ENCODE results near the gene EXOC2.
A peak's percentile ranks its signal among the peaks of the same experiment; 100 is the strongest.

EXOC2 gene

GRCh38 chr6:518218-518617, 174.7 kb downstream of the EXOC2 start:
- no peak for DNase-seq

GRCh38 chr6:516213-516612, 176.7 kb downstream of the EXOC2 start:
- no peak for DNase-seq

GRCh38 chr6:515267-515666, 177.7 kb downstream of the EXOC2 start:
- no peak for DNase-seq

- DNase-seq = no peak
Measured at GRCh38 chr6:514396-514978, 178.5 kb downstream of the EXOC2 start.

- DNase-seq = no peak
Measured at GRCh38 chr6:513961-514360, 179.0 kb downstream of the EXOC2 start.

- DNase-seq = no peak
Measured at GRCh38 chr6:513058-513457, 179.9 kb downstream of the EXOC2 start.

GRCh38 chr6:511488-512137, 181.3 kb downstream of the EXOC2 start:
- no peak for DNase-seq

- no peak for DNase-seq
Measured at GRCh38 chr6:509676-510075, 183.3 kb downstream of the EXOC2 start.

- no peak for DNase-seq
Measured at GRCh38 chr6:508614-509013, 184.3 kb downstream of the EXOC2 start.

- no peak for DNase-seq
Measured at GRCh38 chr6:508006-508405, 184.9 kb downstream of the EXOC2 start.

GRCh38 chr6:506920-507622, 185.9 kb downstream of the EXOC2 start:
- no peak for DNase-seq

- peak; percentile 72 to 80 for DNase-seq
Measured at GRCh38 chr6:506508-506907, 186.4 kb downstream of the EXOC2 start.

- no peak for DNase-seq
Measured at GRCh38 chr6:505374-505773, 187.6 kb downstream of the EXOC2 start.

- no peak for DNase-seq
Measured at GRCh38 chr6:504446-504980, 188.4 kb downstream of the EXOC2 start.

GRCh38 chr6:503610-504362, 189.2 kb downstream of the EXOC2 start:
- no peak for DNase-seq

- DNase-seq = no peak
Measured at GRCh38 chr6:502761-503160, 190.2 kb downstream of the EXOC2 start.

GRCh38 chr6:501891-502601, 190.9 kb downstream of the EXOC2 start:
- peak; percentile 66 to 81 for DNase-seq

GRCh38 chr6:499617-500016, 193.3 kb downstream of the EXOC2 start:
- peak in 1 of 2 donors; percentile 31 for DNase-seq

GRCh38 chr6:498795-499231, 194.1 kb downstream of the EXOC2 start:
- DNase-seq = peak; percentile 41 to 61

- no peak for DNase-seq
Measured at GRCh38 chr6:497258-497657, 195.7 kb downstream of the EXOC2 start.

- DNase-seq = no peak
Measured at GRCh38 chr6:496649-497048, 196.3 kb downstream of the EXOC2 start.

GRCh38 chr6:494394-494793, 198.5 kb downstream of the EXOC2 start:
- peak in 1 of 2 donors; percentile 32 for DNase-seq

- DNase-seq = peak; percentile 39 to 40
Measured at GRCh38 chr6:493840-494239, 199.1 kb downstream of the EXOC2 start.
